ENCODE results near the gene PDC.
"Not testable (repeated sequence)": the region's sequence is repeated elsewhere in the genome, so short reads cannot be mapped to it uniquely, and the experiment has no call there.

PDC gene

GRCh38 chr1:186476264-186477040, 15.5 kb upstream of the PDC start:
- TF ChIP-seq CTCF (conservative IDR thresholded peaks at IDR 0.05; ENCODE audit: low read depth) = no peak
- ChIA-PET CTCF (interaction anchor here (0.6 kb wide), 1 partner anchor 464 kb away, joined by 3 read pairs; no protein-coding TSS in a partner anchor), POLR2A (ENCODE audit: low non-redundant PET) (no interaction called here)
- no peak for DNase-seq (ENCODE audit: low spot score)
- H3K27ac ChIP-seq = no peak overlapping the region

GRCh38 chr1:186474208-186474607, 13.3 kb upstream of the PDC start:
- ChIA-PET CTCF (no interaction called here), POLR2A (ENCODE audit: low non-redundant PET) (no interaction called here)
- no peak for DNase-seq (ENCODE audit: low spot score)
- no peak for TF ChIP-seq CTCF (conservative IDR thresholded peaks at IDR 0.05; ENCODE audit: low read depth)
- no peak overlapping the region for H3K27ac ChIP-seq

- ChIA-PET CTCF (interaction anchor here (0.6 to 0.7 kb wide), 2 partner anchors 34 to 157 kb away, joined by 3 to 4 read pairs; no protein-coding TSS in a partner anchor), POLR2A (ENCODE audit: low non-redundant PET) (no interaction called here)
- no peak for TF ChIP-seq CTCF (conservative IDR thresholded peaks at IDR 0.05; ENCODE audit: low read depth)
- no peak for DNase-seq (ENCODE audit: low spot score)
- H3K27ac ChIP-seq = no peak overlapping the region
Measured at GRCh38 chr1:186473047-186473446, 12.1 kb upstream of the PDC start.

GRCh38 chr1:186465946-186466345, 5.0 kb upstream of the PDC start:
- ChIA-PET POLR2A (ENCODE audit: low non-redundant PET) (no interaction called here), CTCF (no interaction called here)
- TF ChIP-seq CTCF (conservative IDR thresholded peaks at IDR 0.05; ENCODE audit: low read depth) = no peak
- no peak overlapping the region for H3K27ac ChIP-seq
- DNase-seq (ENCODE audit: low spot score) = no peak

- H3K27ac ChIP-seq; POLR2A ChIA-PET (ENCODE audit: low non-redundant PET); CTCF ChIA-PET; DNase-seq (ENCODE audit: low spot score): not testable (repeated sequence)
Measured at GRCh38 chr1:186465491-186465890, 4.6 kb upstream of the PDC start.

- ChIA-PET POLR2A (ENCODE audit: low non-redundant PET) (no interaction called here), CTCF (interaction anchor here (0.5 kb wide), 1 partner anchor 218 kb away, joined by 5 read pairs; no protein-coding TSS in a partner anchor)
- no peak overlapping the region for H3K27ac ChIP-seq
- no peak for DNase-seq (ENCODE audit: low spot score)
- TF ChIP-seq CTCF (conservative IDR thresholded peaks at IDR 0.05; ENCODE audit: low read depth) = no peak
Measured at GRCh38 chr1:186463926-186464325, 3.0 kb upstream of the PDC start.

GRCh38 chr1:186463511-186463910, 2.6 kb upstream of the PDC start:
- no peak for DNase-seq (ENCODE audit: low spot score)
- no peak overlapping the region for H3K27ac ChIP-seq
- no peak for TF ChIP-seq CTCF (conservative IDR thresholded peaks at IDR 0.05; ENCODE audit: low read depth)
- ChIA-PET CTCF (interaction anchor here (0.5 kb wide), 1 partner anchor 219 kb away, joined by 5 read pairs; no protein-coding TSS in a partner anchor), POLR2A (ENCODE audit: low non-redundant PET) (no interaction called here)

GRCh38 chr1:186459161-186459560, 1.8 kb downstream of the PDC start:
- POLR2A ChIA-PET (ENCODE audit: low non-redundant PET); CTCF ChIA-PET: not testable (repeated sequence)

More at GRCh38 chr1:186459161-186459560, 1.8 kb downstream of the PDC start:
- not testable (repeated sequence) for H3K27ac ChIP-seq; DNase-seq (ENCODE audit: low spot score)
